ENCODE measurements around the gene MAP3K3. TPM values are rescaled to one million over a fixed set of nuclear protein-coding genes. Genes with fewer than 3 reads are reported as not detected.

The MAP3K3 gene
- total RNA-seq, 2 donors from 2014 or later, result 38.2 to 94.7 TPM

GRCh38 chr17:63676584-63676983, 54.4 kb downstream of the MAP3K3 start:
- Histone ChIP-seq H3K27me3 (no peaks in the 10 kb centered on the region), H3K4me1 (peaks cover 0 to 55% of the 10 kb centered on the region in 2 donors), H3K9me3 (no peaks in the 10 kb centered on the region), H3K4me3 (no peak overlapping the region), H3K27ac (peak overlapping the region in 1 of 2 donors; percentile 72), H3K36me3 (peaks cover 23% of the 10 kb centered on the region)
- DNase-seq (ENCODE audit: low spot score), result no peak
- TF ChIP-seq CTCF (IDR thresholded peaks at IDR 0.05), result no peak

- no peak for DNase-seq (ENCODE audit: low spot score)
- Histone ChIP-seq H3K9me3 (no peaks in the 10 kb centered on the region), H3K4me3 (no peak overlapping the region), H3K4me1 (peaks cover 0 to 51% of the 10 kb centered on the region in 2 donors), H3K27ac (no peak overlapping the region), H3K27me3 (no peaks in the 10 kb centered on the region), H3K36me3 (peaks cover 28% of the 10 kb centered on the region)
- no peak for TF ChIP-seq CTCF (IDR thresholded peaks at IDR 0.05)
Observed at GRCh38 chr17:63679214-63679613, 57.0 kb downstream of the MAP3K3 start.

- Histone ChIP-seq H3K4me3 (no peak overlapping the region), H3K9me3 (no peaks in the 10 kb centered on the region), H3K36me3 (peaks cover 37% of the 10 kb centered on the region), H3K4me1 (peaks cover 0 to 45% of the 10 kb centered on the region in 2 donors), H3K27me3 (no peaks in the 10 kb centered on the region), H3K27ac (no peak overlapping the region)
- DNase-seq (ENCODE audit: low spot score), result no peak
- TF ChIP-seq CTCF (IDR thresholded peaks at IDR 0.05), result no peak
Observed at GRCh38 chr17:63680700-63681099, 58.5 kb downstream of the MAP3K3 start.

GRCh38 chr17:63681530-63681929, 59.3 kb downstream of the MAP3K3 start:
- Histone ChIP-seq H3K36me3 (peaks cover 45% of the 10 kb centered on the region), H3K4me3 (no peak overlapping the region), H3K9me3 (no peaks in the 10 kb centered on the region), H3K4me1 (peaks cover 0 to 37% of the 10 kb centered on the region in 2 donors), H3K27me3 (no peaks in the 10 kb centered on the region), H3K27ac (no peak overlapping the region)
- TF ChIP-seq CTCF (IDR thresholded peaks at IDR 0.05), result no peak
- no peak for DNase-seq (ENCODE audit: low spot score)

- H3K4me3 ChIP-seq, result no peak overlapping the region
- H3K9me3 ChIP-seq, result no peaks in the 10 kb centered on the region
- no peak for DNase-seq (ENCODE audit: low spot score)
- peaks cover 42% of the 10 kb centered on the region for H3K36me3 ChIP-seq
- peaks cover 0 to 28% of the 10 kb centered on the region in 2 donors for H3K4me1 ChIP-seq
- H3K27me3 ChIP-seq, result no peaks in the 10 kb centered on the region
- no peak for TF ChIP-seq CTCF (IDR thresholded peaks at IDR 0.05)
- H3K27ac ChIP-seq, result no peak overlapping the region
Observed at GRCh38 chr17:63682441-63682840, 60.2 kb downstream of the MAP3K3 start.

- H3K4me3 ChIP-seq, result no peak overlapping the region
- H3K4me1 ChIP-seq, result peaks cover 0 to 23% of the 10 kb centered on the region in 2 donors
- no peak for TF ChIP-seq CTCF (IDR thresholded peaks at IDR 0.05)
- no peak overlapping the region for H3K27ac ChIP-seq
- H3K27me3 ChIP-seq, result no peaks in the 10 kb centered on the region
- no peak for DNase-seq (ENCODE audit: low spot score)
- H3K9me3 ChIP-seq, result no peaks in the 10 kb centered on the region
- peaks cover 43% of the 10 kb centered on the region for H3K36me3 ChIP-seq
Observed at GRCh38 chr17:63682981-63683380, 60.8 kb downstream of the MAP3K3 start.

Measured in right atrium auricular region (tissue), 2 donors.